Measurements from ENCODE around the gene CTSK. TPM values are rescaled to one million over a fixed set of nuclear protein-coding genes. Genes with fewer than 3 reads are reported as not detected.
"Not testable (repeated sequence)": the region's sequence is repeated elsewhere in the genome, so short reads cannot be mapped to it uniquely, and the experiment has no call there.

The CTSK gene
- 2.3 and 5.5 TPM in 2 replicates for total RNA-seq

DNA sequence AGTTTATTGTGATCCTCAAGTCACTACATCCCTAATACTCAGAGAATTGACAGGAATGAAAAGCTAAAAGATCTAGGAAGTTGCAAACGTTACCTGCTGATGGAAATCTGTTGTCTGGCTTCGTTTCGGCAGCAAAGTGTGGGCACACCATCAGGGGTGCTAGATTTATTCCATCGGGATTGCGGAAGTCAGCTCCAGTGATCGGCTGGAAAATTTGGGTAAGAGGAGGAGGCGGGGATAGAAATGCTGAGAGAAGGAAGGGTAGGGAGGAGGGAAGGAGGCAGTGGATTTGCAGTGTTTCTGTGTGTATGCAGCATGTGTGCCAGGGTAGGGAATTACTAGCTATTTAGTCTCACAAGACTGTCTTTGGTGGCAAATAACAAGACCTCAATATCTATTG, at the start of gene CTSK:
Gene CTSK, minus strand, starts transcription at position 140 of the 400 bp plus-strand sequence. CDS start 1,455 bp downstream, outside the sequence.
- no peak for DNase-seq (ENCODE audit: extremely low read depth, low read depth, low spot score)

DNA sequence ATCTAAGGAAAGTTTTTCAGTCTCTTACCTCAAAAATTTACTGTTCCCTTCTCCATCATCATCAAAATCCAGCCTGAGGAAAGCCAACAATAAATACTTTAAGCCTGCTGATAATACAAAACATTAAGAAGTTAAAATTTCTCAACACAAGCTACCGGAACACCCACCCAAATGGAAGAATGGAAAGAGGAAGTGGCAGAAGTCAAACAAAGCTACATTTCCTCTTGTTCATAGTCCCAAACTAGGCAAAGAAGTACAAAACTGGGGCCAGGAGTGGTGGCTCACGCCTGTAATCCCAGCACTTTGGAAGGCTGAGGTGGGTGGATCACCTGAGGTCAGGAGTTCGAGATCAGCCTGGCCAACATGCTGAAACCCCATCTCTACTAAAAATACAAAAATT, 44.7 kb upstream of the CTSK start:
- not testable (repeated sequence) for DNase-seq (ENCODE audit: extremely low read depth, low read depth, low spot score)

DNA sequence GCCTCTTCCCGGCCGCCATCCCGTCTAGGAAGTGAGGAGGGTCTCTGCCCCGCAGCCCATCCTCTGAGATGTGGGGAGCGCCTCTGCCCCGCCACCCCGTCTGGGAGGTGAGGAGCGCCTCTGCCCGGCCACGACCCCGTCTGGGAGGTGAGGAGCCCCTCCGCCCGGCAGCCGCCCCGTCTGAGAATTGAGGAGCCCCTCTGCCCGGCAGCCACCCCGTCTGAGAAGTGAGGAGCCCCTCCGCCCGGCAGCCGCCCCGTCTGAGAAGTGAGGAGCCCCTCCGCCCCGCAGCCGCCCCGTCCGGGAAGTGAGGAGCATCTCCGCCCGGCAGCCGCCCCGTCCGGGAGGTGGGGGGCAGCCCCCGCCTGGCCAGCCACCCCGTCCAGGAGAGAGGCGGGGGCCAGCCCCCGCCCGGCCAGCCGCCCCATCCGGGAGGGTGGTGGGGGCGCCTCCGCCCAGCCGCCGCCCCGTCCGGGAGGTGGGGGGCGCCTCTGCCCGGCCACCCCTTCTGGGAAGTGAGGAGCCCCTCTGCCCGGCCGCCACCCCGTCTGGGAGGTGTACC, 42.8 kb upstream of the CTSK start:
- DNase-seq (ENCODE audit: extremely low read depth, low read depth, low spot score) = not testable (repeated sequence)

DNA sequence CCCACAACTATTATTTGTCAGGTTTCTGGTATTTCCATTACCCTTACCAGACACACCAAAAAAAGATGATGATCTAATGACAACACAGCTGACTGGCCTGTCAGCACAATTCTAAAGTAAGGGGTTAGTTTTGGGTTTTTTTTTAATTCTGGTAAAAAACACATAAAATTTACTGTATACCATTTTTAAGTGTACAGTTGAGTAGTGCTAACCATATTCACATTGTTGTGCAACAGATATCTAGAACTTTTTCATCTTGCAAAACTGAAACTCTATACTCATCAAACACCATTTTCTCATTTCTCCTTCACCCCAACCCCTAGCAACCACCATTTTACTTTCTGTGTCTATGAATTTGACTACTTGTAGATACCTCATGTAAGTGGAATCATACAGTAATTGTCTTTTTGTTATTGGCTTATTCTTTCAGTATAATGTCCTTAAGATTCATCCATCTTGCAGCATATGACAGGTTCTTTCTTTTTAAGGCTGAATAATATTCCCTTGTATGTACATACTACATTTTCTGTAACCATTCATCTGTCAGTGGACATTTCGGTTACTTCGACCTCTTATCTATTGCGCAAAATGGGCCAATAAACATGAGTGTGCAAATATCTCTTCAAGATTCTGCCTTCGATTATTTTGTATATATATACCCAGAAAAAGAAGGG, 38.5 kb upstream of the CTSK start:
- DNase-seq (ENCODE audit: extremely low read depth, low read depth, low spot score) = no peak

DNA sequence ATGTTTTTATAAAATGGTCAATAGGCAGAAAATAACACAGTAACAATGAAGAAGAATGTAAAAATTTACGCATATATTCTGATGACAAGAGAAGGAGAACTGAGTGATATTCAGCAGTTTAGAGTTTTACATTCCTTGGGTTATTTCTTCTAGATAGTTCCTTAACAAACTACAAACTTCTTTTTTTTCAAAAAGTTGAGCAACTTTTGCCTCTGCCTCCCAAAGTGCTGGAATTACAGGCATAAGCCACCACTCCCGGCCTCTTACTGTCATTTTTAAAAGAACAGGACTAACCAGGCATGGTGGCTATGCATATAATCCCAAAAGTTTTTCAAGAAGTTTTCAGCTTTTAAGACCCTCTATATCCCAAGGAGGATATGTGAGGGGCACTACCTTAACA, 35.4 kb upstream of the CTSK start:
- DNase-seq (ENCODE audit: extremely low read depth, low read depth, low spot score) = no peak

DNA sequence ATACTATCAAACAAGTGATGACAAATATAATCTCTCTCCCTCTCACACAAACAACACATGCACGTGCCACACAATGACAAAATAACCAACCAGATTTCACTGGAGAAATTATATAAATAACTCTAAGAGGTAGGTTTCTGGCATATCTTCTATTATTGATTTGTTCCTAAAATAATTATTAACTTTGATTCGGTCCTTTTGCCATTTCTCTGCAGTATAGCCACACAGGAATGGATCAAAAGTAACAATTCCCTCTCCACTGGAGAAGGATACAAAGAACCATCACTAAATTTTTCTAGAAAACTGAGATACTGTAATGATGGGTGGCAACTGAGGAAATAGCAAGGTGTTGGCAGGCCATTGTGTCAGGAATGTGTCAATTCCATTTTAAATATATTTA, 34.9 kb upstream of the CTSK start:
- no peak for DNase-seq (ENCODE audit: extremely low read depth, low read depth, low spot score)

DNA sequence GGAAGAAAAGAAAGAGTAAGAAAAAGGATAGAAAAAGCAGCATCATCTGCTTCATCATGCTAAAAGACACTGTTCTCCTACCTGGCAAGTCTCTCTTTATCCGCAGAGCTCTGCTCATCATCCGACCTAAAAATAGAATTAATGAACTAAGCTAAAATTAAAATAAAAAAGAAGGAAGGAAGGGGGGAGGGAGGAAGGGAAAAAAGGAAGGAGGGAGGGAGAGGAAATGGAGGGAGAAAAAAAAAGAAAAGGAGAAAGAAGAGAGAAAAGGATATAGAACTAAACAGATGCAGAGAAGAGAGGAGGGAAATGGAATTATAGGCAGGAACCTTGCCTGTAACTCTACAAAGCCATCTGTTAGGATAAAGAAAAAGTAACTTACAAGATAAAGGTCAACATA, 34.3 kb upstream of the CTSK start:
- DNase-seq (ENCODE audit: extremely low read depth, low read depth, low spot score) = no peak

DNA sequence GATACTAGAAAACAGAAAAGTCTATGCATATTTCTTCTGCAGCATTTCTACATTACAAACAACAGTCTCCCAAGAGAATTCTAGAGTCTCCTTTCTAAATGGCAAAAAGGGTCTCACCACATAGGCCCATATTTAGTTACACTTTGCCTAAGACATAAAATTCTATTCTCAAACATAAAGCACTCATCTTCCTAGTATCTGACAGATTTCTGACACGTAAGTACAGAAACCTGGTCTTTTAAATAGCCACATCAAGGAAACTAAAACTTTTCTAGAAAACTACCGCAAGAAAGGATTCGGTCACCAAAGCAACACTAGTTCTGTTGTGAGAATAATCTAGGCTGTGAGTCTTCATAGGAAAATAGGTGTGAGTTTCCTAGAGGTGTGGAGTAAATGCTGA, 33.6 kb upstream of the CTSK start:
- no peak for DNase-seq (ENCODE audit: extremely low read depth, low read depth, low spot score)

DNA sequence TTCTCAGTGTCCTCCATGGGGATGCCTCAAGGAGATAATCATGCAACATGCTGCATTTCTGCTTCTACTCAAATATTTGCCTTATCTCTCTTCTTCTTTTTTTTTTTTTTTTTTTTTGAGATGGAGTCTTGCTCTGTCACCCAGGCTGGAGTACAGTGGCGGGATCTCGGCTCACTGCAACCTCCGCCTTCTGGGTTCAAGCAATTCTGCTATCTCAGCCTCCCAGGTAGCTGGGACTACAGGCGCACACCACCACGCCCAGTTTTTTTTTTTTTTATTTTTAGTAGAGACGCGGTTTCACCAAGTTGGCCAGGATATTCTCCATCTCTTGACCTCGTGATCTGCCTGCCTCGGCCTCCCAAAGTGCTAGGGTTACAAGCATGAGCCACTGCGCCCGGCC, 32.8 kb upstream of the CTSK start:
- DNase-seq (ENCODE audit: extremely low read depth, low read depth, low spot score) = not testable (repeated sequence)

DNA sequence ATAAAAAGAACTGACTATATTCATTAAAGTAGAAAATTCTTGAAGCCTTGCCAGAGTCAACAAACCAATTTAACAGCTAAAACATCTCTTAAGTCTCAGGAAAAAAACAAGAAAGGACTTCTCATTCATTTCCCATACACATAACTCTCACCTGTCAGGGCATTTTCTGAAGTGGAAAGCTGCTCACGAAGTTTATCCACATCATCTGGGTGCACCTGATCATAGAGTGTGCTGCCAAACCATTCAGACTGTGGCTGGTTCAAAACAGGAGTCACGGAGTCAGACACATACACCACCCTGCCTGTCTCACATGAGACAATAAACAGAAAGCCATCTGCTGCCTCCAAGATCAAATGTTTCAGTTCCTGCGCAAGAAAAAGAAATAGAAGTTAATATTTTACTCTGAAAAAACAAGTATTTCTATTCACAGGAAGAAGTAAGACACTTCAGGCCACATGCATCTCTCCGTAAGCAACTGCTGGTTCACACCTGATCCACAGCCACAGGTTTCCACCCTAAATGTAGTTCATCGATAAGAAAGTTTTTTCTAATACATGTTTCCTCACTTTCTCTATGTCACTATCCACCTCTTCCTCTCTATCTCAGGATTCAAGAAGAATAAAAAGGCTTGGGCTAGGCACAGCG, 28.2 kb upstream of the CTSK start:
- DNase-seq (ENCODE audit: extremely low read depth, low read depth, low spot score) = no peak

DNA sequence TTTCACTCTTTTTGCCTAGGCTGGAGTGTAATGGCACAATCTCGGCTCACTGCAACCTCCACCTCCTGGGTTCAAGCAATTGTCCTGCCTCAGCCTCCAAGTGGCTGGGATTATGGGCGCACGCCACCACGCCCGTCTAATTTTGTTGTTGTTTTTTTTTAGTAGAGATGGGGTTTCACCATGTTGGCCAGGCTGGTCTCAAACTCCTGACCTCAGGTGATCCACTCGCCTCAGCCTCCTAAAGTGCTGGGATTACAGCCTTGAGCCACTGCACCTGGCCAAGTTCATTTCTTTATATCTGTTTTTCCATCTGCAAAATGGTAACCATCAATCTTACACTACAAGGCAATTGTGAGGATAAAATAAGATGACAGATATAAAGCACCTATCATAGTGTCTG, 25.9 kb upstream of the CTSK start:
- not testable (repeated sequence) for DNase-seq (ENCODE audit: extremely low read depth, low read depth, low spot score)

DNA sequence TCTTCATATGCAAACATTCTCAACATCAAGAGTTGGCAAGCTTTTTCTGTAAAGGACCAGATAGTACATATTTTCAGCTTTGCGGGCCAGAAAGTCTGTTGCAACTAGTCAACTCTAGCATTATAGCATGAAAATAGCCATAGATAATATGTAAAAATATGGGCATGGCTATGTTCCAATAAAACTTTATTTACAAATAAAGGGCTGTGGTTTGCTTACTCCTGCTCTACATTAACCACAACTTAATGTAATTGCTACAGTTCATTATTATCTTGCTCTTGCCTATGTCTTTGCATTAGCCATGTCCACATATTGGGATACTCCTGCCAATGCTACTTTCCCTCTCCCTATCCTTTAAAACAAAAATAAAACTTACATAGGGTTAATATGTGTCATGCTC, 24.5 kb upstream of the CTSK start:
- no peak for DNase-seq (ENCODE audit: extremely low read depth, low read depth, low spot score)

DNA sequence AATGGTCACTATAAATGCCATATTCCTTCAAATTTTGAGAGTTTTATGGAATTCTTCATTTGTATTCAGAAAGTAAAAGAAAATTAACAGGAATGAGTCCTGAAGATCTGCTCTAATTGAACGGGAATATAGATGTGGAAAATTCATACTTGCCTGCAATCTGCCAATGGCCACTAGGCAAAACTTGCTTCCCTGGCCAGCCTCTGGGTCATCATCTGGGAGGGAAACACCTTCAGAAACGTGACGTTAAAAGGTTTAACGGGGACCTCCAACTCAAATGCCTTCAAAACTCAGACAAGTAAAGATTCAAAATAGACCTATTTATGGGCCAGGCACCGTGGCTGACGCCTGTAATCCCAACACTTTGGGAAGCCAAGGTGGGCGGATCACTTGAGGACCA, 21.7 kb upstream of the CTSK start:
- no peak for DNase-seq (ENCODE audit: extremely low read depth, low read depth, low spot score)

DNA sequence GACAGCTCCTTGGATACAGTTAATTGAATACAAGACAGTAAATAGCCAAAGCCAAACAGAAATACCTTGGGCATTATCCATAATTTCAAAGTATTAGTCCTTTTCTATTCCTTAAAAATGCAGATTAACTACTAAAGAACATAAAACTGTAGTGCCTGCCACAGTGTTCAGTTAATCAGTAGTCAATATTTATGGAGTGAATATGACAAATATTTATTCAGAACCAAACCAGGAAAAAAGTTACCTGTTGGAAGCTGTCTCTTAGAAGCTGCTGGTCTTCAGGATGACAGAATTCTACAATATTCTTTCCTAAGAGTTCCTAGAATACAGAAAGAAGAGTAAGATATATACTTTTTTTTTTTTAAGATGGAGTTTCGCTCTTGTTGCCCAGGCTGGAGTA, 18.2 kb upstream of the CTSK start:
- no peak for DNase-seq (ENCODE audit: extremely low read depth, low read depth, low spot score)

DNA sequence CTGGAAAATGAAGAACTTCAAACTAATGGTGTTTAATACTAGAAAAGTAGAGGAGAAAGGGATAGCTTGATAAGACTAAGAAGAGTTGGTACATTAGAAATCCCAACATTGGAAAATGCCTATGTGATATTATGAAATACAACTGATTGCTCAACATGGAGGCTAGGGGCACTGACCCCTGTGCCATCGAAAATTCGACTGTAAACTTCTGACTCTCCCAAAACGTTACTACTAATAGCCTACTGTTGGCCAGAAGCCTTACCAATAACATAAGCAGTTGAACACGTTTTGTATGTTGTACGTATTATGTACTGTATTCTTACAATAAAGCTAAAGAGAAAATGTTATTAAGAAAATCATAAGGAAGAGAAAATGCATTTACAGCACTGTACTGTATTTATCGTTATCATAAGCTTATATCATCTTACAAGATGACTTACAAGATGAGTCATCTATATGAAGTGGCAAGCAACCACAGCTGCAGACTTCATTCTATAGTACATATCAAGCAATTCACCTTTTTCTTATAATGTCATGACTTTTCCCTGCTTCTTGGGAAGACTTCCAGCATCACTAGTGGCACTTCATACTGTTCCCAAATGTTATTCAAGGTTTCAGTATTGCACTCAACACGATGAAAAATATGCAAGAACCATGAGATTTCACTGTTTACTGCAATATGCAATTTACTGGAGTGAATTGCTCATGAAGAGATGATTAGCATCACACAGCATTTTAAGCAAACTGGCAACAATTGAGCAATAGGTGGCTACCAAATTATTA, 12.9 kb upstream of the CTSK start:
- DNase-seq (ENCODE audit: extremely low read depth, low read depth, low spot score) = no peak

DNA sequence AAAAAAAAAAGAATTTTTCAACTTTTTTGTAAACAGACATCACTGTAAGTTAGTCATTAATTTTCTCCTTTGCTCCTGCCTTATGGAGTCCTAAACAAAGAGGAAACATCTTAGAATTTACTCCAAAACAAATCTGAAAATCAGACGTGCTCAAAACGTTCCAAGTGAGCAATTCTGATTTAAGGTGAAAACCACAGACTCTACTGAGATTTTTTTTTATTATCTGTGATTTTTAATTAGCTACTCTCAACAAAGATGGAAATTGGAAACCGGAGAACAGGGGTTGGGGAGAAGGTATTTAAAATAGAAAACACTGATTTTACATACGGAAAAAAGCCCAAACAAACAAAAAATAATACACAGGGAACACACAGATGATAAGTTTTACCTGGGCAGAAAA, 7.8 kb upstream of the CTSK start:
- no peak for DNase-seq (ENCODE audit: extremely low read depth, low read depth, low spot score)

DNA sequence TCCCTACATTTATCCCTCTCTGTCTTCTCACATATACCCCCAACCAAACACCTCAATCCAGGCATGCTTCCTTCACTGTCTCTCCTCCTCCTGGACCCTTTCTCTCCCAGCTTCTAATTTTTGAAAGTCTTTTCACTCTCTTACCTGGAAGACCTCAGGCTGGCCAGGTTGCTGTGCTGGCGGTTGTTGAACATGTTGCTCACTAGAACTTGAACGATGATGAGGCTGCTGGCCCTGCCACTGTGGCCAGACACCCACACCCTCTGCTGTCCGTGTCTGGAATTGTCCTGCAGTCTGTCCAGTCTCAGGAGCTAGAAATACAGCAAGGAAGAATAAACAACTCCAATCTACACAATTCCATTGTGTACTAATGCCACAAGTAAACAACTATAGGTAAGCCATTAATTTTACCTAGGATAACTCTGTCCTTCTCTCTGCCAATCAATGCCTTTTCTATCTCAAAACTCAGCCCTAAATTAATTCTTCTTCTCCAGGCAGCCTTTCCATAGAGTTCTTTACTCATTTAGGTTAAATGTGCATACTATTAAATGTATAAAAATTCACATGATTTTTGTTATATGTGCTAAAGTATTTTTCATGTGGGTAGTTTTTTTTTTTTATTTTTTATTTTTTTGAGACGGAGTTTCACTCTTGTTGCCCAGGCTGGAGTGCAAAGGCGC, 5.1 kb upstream of the CTSK start:
- DNase-seq (ENCODE audit: extremely low read depth, low read depth, low spot score) = no peak

DNA sequence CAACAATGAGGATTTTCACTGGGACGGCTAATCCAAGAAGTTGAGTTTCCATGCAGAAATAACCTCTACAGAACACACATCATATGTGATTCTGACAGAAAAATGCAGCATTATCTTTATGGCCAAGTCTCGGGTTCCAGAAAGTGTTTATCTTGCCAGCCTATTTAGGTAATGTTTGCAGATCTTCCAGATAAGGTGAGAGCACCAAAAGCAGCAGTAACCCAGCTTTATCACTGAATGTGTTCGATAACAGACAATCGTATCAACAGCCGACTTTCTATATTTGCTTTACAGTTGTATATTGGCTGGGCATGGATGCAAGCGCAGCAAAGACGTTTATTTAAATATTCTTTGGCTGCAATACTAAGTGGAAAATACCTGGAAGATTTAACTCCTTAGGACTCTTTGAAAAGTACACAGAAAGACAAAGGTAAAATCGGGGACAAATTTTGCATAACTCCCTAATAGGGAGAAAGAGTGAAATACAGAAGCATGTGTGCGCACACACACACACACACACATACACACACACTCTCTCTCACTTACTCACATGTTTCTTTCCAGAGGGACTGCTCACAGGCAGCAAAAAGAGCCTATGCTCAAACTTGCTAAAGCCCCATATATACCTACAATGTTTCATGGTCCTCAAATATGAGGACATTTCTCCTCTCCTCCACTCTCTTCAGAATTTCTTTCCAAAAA, 3.0 kb upstream of the CTSK start:
- DNase-seq (ENCODE audit: extremely low read depth, low read depth, low spot score) = no peak

DNA sequence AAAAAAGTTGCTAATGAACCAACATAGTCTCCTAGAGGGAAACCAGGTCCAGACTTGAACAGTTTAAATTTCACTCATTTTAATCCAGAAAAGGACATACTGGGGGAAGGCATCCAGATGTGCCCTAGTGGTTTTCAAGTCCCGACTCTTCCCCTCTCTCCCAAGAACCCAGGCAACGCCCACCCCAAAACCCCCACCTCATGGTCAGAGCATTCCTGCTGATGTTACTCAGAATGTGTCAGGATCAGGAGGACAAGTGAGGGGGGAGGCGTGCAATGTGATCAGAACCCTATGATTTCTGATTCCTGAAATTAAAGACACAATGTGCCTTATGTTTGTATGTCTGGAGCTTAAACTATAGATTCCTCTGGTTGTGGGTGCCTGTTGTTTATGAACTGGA, 1.6 kb upstream of the CTSK start:
- DNase-seq (ENCODE audit: extremely low read depth, low read depth, low spot score) = no peak

DNA sequence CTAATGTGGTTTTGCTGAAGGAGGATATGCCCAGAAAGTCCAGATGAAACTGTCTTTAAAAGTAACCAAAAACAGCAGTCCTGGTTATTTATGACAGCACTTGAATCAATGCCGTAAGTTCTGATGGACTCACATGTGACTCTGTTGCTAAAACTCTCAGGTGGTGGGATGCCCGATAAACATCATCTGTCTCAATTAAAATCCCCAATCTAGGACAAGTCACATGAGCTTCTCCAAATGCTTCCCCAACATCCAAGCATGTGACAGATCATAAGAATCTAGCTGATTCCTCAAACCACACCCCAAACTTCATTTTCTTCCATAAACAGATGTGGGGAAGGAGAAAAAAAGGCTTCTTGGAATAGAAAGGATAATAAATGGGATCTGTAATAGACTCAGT, 786 bp upstream of the CTSK start:
- no peak for DNase-seq (ENCODE audit: extremely low read depth, low read depth, low spot score)
